Measurements from ENCODE around the gene SEPTIN10.
"Not testable (repeated sequence)": the region's sequence is repeated elsewhere in the genome, so short reads cannot be mapped to it uniquely, and the experiment has no call there.

SEPTIN10 gene

DNA sequence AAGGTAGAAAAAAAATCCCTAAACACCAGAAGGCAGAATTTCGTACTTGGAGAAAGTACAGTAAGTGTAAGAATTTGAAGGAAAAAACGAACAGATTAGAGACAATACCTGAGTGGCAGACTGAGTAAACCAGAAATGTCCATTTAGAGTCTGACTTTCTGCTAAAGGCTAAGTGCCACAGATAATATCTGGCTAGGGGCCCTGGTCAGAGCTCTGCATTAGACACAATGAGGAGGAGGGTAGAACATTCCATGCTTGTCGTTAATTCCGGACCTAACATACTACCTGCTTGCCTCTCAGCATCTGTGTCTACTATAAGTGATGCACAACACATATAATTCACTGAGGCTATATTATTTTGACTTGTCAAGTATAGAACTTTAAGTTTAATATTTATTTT is 18.1 kb downstream of the SEPTIN10 start:
- no peaks in the 10 kb centered on the region for H3K4me1 Mint-ChIP-seq (ENCODE audit: low read depth)
- peaks cover 4% of the 10 kb centered on the region for H3K27me3 Mint-ChIP-seq (ENCODE audit: low read depth)
- no peaks in the 10 kb centered on the region for H3K36me3 Mint-ChIP-seq (ENCODE audit: low read depth)
- H3K4me3 Mint-ChIP-seq, result no peak overlapping the region
- H3K9me3 Mint-ChIP-seq, result no peaks in the 10 kb centered on the region
- no peak overlapping the region for H3K27ac Mint-ChIP-seq

DNA sequence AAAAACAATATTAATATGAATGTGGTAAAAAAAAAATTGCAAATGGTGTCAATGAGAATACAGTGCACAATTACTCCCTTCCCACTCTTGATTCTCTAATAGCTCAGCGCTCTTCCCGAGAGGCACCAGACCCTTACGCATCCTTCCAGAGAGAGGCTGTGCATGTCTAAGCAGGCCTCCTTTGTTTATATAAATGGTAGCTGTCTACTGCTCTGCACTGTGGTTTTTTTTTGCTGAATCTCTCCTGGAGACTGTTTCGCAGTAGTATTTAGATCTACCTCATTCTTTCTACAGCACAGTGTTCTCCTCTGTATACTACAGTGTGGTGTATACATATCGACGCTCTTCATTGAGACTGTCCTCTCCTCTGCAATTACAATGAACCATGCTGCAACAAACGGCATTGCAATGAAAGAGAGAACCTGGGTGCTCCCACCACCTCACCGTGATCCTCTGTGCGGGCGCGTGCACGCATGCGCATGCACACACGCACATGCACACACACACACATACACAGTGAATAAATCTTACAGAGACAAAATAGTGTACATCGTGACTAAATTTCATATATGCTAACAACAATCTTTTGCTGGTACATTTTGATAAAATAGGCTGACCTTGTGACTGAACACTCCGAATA is 19.4 kb downstream of the SEPTIN10 start:
- Mint-ChIP-seq H3K4me3 (no peak overlapping the region), H3K4me1 (ENCODE audit: low read depth) (no peaks in the 10 kb centered on the region), H3K27ac (no peak overlapping the region), H3K27me3 (ENCODE audit: low read depth) (no peaks in the 10 kb centered on the region), H3K36me3 (ENCODE audit: low read depth) (no peaks in the 10 kb centered on the region), H3K9me3 (no peaks in the 10 kb centered on the region)

- H3K27ac Mint-ChIP-seq, result no peak overlapping the region
- no peaks in the 10 kb centered on the region for H3K4me1 Mint-ChIP-seq (ENCODE audit: low read depth)
- H3K27me3 Mint-ChIP-seq (ENCODE audit: low read depth), result no peaks in the 10 kb centered on the region
- no peak overlapping the region for H3K4me3 Mint-ChIP-seq
- no peaks in the 10 kb centered on the region for H3K36me3 Mint-ChIP-seq (ENCODE audit: low read depth)
- H3K9me3 Mint-ChIP-seq, result no peaks in the 10 kb centered on the region
Observed at GRCh38 chr2:109592905-109593304, 20.9 kb downstream of the SEPTIN10 start.

GRCh38 chr2:109591206-109591605 is 22.6 kb downstream of the SEPTIN10 start:
- H3K4me3 Mint-ChIP-seq, result no peak overlapping the region
- no peak overlapping the region for H3K27ac Mint-ChIP-seq

GRCh38 chr2:109586687-109587086 is 27.1 kb downstream of the SEPTIN10 start:
- no peak overlapping the region for H3K27ac Mint-ChIP-seq
- no peaks in the 10 kb centered on the region for H3K4me1 Mint-ChIP-seq (ENCODE audit: low read depth)
- no peaks in the 10 kb centered on the region for H3K9me3 Mint-ChIP-seq
- no peaks in the 10 kb centered on the region for H3K36me3 Mint-ChIP-seq (ENCODE audit: low read depth)
- no peak overlapping the region for H3K4me3 Mint-ChIP-seq
- peaks cover 18% of the 10 kb centered on the region for H3K27me3 Mint-ChIP-seq (ENCODE audit: low read depth)

More at GRCh38 chr2:109591206-109591605, 22.6 kb downstream of the SEPTIN10 start:
- H3K9me3 Mint-ChIP-seq, result no peaks in the 10 kb centered on the region
- H3K27me3 Mint-ChIP-seq (ENCODE audit: low read depth), result peaks cover 7% of the 10 kb centered on the region
- no peaks in the 10 kb centered on the region for H3K4me1 Mint-ChIP-seq (ENCODE audit: low read depth)
- no peaks in the 10 kb centered on the region for H3K36me3 Mint-ChIP-seq (ENCODE audit: low read depth)

GRCh38 chr2:109582928-109583895 is 30.6 kb downstream of the SEPTIN10 start:
- Mint-ChIP-seq H3K36me3 (ENCODE audit: low read depth) (no peaks in the 10 kb centered on the region), H3K4me1 (ENCODE audit: low read depth) (no peaks in the 10 kb centered on the region), H3K4me3 (no peak overlapping the region), H3K27ac (no peak overlapping the region), H3K9me3 (no peaks in the 10 kb centered on the region), H3K27me3 (ENCODE audit: low read depth) (peaks cover 18% of the 10 kb centered on the region)

- not testable (repeated sequence) for H3K27me3 Mint-ChIP-seq (ENCODE audit: low read depth); H3K4me3 Mint-ChIP-seq; H3K9me3 Mint-ChIP-seq; H3K36me3 Mint-ChIP-seq (ENCODE audit: low read depth); H3K4me1 Mint-ChIP-seq (ENCODE audit: low read depth); H3K27ac Mint-ChIP-seq
Observed at GRCh38 chr2:109577630-109578029, 36.1 kb downstream of the SEPTIN10 start.

- Mint-ChIP-seq H3K36me3 (ENCODE audit: low read depth) (no peaks in the 10 kb centered on the region), H3K27ac (no peak overlapping the region), H3K4me1 (ENCODE audit: low read depth) (no peaks in the 10 kb centered on the region), H3K27me3 (ENCODE audit: low read depth) (peaks cover 6% of the 10 kb centered on the region), H3K4me3 (no peak overlapping the region), H3K9me3 (no peaks in the 10 kb centered on the region)
Observed at GRCh38 chr2:109575373-109575772, 38.4 kb downstream of the SEPTIN10 start.

DNA sequence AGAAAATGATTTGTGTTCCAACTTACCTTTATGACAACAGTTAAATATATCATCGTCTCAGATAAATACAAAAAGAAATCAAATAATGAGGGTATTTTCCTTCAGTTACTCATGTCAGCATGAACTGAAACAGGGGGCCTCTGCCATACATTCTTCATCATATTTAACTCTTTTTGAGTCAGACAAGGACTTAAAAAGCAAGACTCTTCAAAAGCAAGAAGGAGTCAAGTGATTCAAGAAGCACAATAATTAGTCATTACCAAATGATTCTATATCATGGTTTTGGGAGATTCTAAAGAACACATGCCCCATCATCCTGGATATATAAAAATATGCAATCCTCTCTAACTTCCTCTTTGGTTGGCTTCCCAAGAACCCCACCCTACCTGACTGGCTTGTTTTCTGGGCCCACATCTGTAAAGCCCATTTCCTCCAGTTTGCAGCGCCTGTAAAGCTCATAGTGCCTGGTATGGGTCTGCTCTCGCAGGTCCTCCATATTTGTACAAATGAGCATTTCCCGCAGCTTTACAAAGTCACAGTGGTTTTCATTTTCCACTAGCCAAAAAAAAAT is 49.7 kb downstream of the SEPTIN10 start:
- Mint-ChIP-seq H3K9me3 (no peaks in the 10 kb centered on the region), H3K27me3 (ENCODE audit: low read depth) (peaks cover 7% of the 10 kb centered on the region), H3K4me3 (no peak overlapping the region), H3K36me3 (ENCODE audit: low read depth) (no peaks in the 10 kb centered on the region), H3K4me1 (ENCODE audit: low read depth) (no peaks in the 10 kb centered on the region), H3K27ac (no peak overlapping the region)

- Mint-ChIP-seq H3K27ac (no peak overlapping the region), H3K27me3 (ENCODE audit: low read depth) (peaks cover 7% of the 10 kb centered on the region), H3K4me1 (ENCODE audit: low read depth) (no peaks in the 10 kb centered on the region), H3K36me3 (ENCODE audit: low read depth) (no peaks in the 10 kb centered on the region), H3K9me3 (no peaks in the 10 kb centered on the region), H3K4me3 (no peak overlapping the region)
Observed at GRCh38 chr2:109563288-109563687, 50.5 kb downstream of the SEPTIN10 start.

- H3K4me3 Mint-ChIP-seq, result no peak overlapping the region
- no peaks in the 10 kb centered on the region for H3K4me1 Mint-ChIP-seq (ENCODE audit: low read depth)
- H3K36me3 Mint-ChIP-seq (ENCODE audit: low read depth), result no peaks in the 10 kb centered on the region
- H3K9me3 Mint-ChIP-seq, result no peaks in the 10 kb centered on the region
- H3K27ac Mint-ChIP-seq, result no peak overlapping the region
- H3K27me3 Mint-ChIP-seq (ENCODE audit: low read depth), result peaks cover 4% of the 10 kb centered on the region
Observed at GRCh38 chr2:109562421-109562820, 51.3 kb downstream of the SEPTIN10 start.

GRCh38 chr2:109560265-109560664 is 53.5 kb downstream of the SEPTIN10 start:
- no peaks in the 10 kb centered on the region for H3K4me1 Mint-ChIP-seq (ENCODE audit: low read depth)
- H3K9me3 Mint-ChIP-seq, result no peaks in the 10 kb centered on the region
- no peak overlapping the region for H3K27ac Mint-ChIP-seq
- no peaks in the 10 kb centered on the region for H3K36me3 Mint-ChIP-seq (ENCODE audit: low read depth)
- no peak overlapping the region for H3K4me3 Mint-ChIP-seq
- peaks cover 4% of the 10 kb centered on the region for H3K27me3 Mint-ChIP-seq (ENCODE audit: low read depth)

DNA sequence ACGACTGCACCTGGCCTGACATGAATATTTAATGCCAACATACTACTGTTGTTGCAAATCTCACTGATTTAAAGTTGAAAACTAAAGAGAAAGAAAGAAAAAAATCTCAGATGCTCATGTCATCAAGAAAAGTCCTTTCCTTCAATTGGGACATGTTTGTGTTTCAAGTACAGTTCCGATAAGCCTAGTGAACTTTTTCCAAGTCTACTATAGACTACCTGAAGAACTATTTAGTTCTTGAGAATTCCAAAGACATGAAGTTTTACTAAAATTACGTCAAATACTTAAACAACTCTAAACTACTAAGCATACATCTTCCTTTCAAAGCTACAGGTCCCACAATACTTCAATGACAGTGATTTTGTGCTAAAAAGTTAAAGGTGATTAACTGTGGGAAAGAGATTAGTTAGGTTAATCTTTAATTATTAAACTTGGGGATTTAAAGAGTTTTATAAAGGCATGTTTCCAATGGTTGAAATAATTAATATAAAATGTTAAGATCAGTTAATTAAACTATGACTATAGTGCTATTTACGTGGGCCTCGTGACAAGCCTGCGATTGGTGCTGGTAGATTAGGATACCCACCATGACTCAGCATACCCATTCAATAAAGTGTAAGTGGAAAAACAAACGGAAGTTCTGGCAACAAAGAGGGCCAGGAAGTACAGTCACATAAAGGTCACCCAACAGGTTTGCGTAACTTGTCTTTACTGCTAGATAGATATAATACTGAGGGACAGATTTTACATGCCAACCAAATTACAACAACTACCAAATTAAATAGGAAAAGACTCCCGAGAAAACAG is 55.5 kb downstream of the SEPTIN10 start:
- no peaks in the 10 kb centered on the region for H3K36me3 Mint-ChIP-seq (ENCODE audit: low read depth)
- H3K9me3 Mint-ChIP-seq, result no peaks in the 10 kb centered on the region
- H3K27ac Mint-ChIP-seq, result no peak overlapping the region
- H3K4me3 Mint-ChIP-seq, result no peak overlapping the region
- peaks cover 4% of the 10 kb centered on the region for H3K27me3 Mint-ChIP-seq (ENCODE audit: low read depth)
- no peaks in the 10 kb centered on the region for H3K4me1 Mint-ChIP-seq (ENCODE audit: low read depth)

DNA sequence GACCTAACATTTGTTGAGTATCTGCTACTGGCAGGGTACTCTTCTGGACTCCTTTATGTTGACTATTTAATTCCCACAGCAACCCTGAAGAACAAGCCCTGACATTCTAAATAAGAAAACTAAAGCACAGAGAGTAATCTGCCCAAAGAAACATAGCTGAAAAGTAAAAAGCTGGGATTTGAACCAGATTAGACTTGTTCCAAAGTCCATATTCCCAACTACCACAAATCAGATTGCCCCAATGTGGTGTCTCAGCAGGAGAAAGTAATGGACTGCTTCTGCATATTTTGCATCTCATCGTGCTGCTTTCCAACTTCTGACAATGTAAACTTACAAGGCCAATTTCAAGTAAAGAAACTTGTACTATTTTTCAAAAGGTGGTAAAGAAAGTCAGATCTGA is 56.5 kb downstream of the SEPTIN10 start:
- no peak overlapping the region for H3K27ac Mint-ChIP-seq

More for the DNA sequence above, 56.5 kb downstream of the SEPTIN10 start:
- no peak overlapping the region for H3K4me3 Mint-ChIP-seq
- H3K9me3 Mint-ChIP-seq, result no peaks in the 10 kb centered on the region
- no peaks in the 10 kb centered on the region for H3K4me1 Mint-ChIP-seq (ENCODE audit: low read depth)
- H3K27me3 Mint-ChIP-seq (ENCODE audit: low read depth), result peaks cover 4% of the 10 kb centered on the region
- no peaks in the 10 kb centered on the region for H3K36me3 Mint-ChIP-seq (ENCODE audit: low read depth)

Data from T-helper 1 cell treated with Interleukin-12 subunit alpha and Interleukin-12 subunit beta and Interleukin-4 antibody, amounts not matched to agents 30 μg/mL and 1 μg/mL, for 36 hours (primary cell).